HAP-1 (cell line): ENCODE measurements around the gene LIAS.

ENCODE experiments used
- DNase-seq, 2 experiments: peaks; one replicate each; pipeline ENCODE4 v3.0.0-alpha.2; 2016 to 2020; ENCODE audit warnings: low spot score in 2 of 2
- H3K27me3 ChIP-seq: fragments of 250-450 bp; sonication (Bioruptor Pico); 2 replicates; pipeline ENCODE4 v1.5.1; 2020; ENCODE audit warnings: low read depth, mild to moderate bottlenecking, moderate library complexity
- H3K36me3 ChIP-seq: fragments of 250-450 bp; sonication (Bioruptor Pico); replicated peaks from 2 replicates; pipeline ENCODE4 v1.5.1; 2020; ENCODE audit warnings: mild to moderate bottlenecking
- H3K4me1 ChIP-seq: fragments of 250-450 bp; sonication (Bioruptor Pico); 2 replicates; pipeline ENCODE4 v1.5.1; 2020; ENCODE audit warnings: mild to moderate bottlenecking
- H3K4me3 ChIP-seq: fragments of 250-450 bp; sonication (Bioruptor Pico); 2 replicates; pipeline ENCODE4 v1.5.1; 2020; ENCODE audit warnings: mild to moderate bottlenecking, moderate library complexity
- H3K9me3 ChIP-seq: fragments of 250-450 bp; sonication (Bioruptor Pico); 2 replicates; pipeline ENCODE4 v1.5.1; 2020; ENCODE audit warnings: mild to moderate bottlenecking, moderate library complexity
- in situ Hi-C: fragments of 300-500 bp; cut with MboI; formaldehyde crosslinking; loops from 3 replicates; pipeline ENCODE4 v1.14.3; 2020; ENCODE audit warnings: low sequenced_read_pairs, inconsistent platforms, mixed read lengths

Gene LIAS

GRCh38 chr4:39466747-39467146 is 7.9 kb downstream of the LIAS start:
- DNase-seq: no peak
- Histone ChIP-seq H3K36me3 (peaks cover 72% of the 10 kb centered on the region), H3K27me3 (no peaks in the 10 kb centered on the region), H3K9me3 (no peaks in the 10 kb centered on the region; the same call in 1 of the 2 replicates), H3K4me3 (no peak overlapping the region), H3K4me1 (peaks cover 2% of the 10 kb centered on the region)
- in situ Hi-C loops: loop anchor here (10.0 to 25.0 kb wide), 2 partner anchors 508 to 846 kb away; partner anchors contain the start of gene PDS5A

DNA sequence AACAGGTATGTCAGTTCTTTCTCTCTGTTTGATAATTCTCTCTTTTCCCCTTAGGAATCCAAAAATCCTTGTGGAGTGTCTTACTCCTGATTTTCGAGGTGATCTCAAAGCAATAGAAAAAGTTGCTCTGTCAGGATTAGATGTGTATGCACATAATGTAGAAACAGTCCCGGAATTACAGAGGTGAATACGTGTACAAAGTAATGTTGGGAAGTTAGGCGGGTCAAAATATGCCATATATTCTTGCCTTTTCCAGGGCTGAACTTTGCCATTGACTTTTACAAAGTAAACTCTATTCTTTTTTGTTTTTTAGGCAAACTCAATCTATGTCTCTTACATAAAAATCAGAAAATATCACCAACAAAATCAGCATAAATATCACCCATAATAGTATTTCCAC is 8.6 kb downstream of the LIAS start:
- in situ Hi-C loops: loop anchor here (10.0 to 25.0 kb wide), 2 partner anchors 507 to 845 kb away; partner anchors contain the start of gene PDS5A
- Histone ChIP-seq H3K27me3 (no peaks in the 10 kb centered on the region), H3K9me3 (no peaks in the 10 kb centered on the region; the same call in 1 of the 2 replicates), H3K4me3 (no peak overlapping the region), H3K36me3 (peaks cover 72% of the 10 kb centered on the region), H3K4me1 (peaks cover 4% of the 10 kb centered on the region)
- DNase-seq: no peak

DNA sequence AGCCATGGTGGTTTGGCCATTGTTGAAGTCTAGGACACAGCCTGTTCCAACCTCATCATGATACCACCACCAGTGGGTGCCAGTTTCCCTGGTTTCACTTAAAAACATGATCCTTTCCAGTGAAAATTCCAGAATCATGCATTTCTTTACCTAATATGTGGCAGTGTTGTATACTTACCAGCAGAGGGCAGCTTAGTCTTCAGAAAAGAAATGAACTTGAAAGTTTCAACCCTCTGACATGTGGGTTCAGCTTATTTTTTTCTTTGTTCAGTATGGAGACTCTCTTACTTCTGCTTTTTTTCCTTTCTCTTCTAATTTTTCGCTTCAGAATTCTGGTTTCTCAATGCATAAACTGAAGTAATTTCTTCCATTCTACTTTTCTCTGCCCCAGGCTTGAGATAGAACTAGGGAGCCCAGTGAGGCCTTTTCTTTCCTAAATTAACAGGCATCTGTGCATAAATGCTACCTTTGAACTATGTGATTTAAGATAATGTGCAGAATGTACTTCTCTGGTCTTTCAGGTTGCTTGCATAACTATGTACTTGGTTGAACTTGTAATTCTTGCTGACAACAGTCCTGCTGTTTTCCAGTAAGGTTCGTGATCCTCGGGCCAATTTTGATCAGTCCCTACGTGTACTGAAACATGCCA is 10.7 kb downstream of the LIAS start:
- Histone ChIP-seq H3K36me3 (peaks cover 71% of the 10 kb centered on the region), H3K9me3 (no peaks in the 10 kb centered on the region; the same call in 1 of the 2 replicates), H3K27me3 (no peaks in the 10 kb centered on the region), H3K4me3 (no peak overlapping the region), H3K4me1 (peaks cover 10% of the 10 kb centered on the region)
- in situ Hi-C loops: loop anchor here (10.0 to 25.0 kb wide), 2 partner anchors 505 to 843 kb away; partner anchors contain the start of gene PDS5A
- peak; percentile 70 to 86 for DNase-seq

GRCh38 chr4:39470402-39470801 is 11.5 kb downstream of the LIAS start:
- peaks cover 67% of the 10 kb centered on the region for H3K36me3 ChIP-seq
- H3K4me1 ChIP-seq: peaks cover 10% of the 10 kb centered on the region
- no peaks in the 10 kb centered on the region; the same call in 1 of the 2 replicates for H3K9me3 ChIP-seq
- H3K4me3 ChIP-seq: no peak overlapping the region
- no peaks in the 10 kb centered on the region for H3K27me3 ChIP-seq
- in situ Hi-C loops: loop anchor here (25.0 kb wide), 1 partner anchor 842 kb away; no protein-coding TSS in a partner anchor
- DNase-seq: no peak

- H3K27me3 ChIP-seq: no peaks in the 10 kb centered on the region
- in situ Hi-C loops: loop anchor here (25.0 kb wide), 1 partner anchor 840 kb away; no protein-coding TSS in a partner anchor
- H3K36me3 ChIP-seq: peaks cover 67% of the 10 kb centered on the region
- H3K4me3 ChIP-seq: no peak overlapping the region
- no peak for DNase-seq
- H3K4me1 ChIP-seq: peaks cover 10% of the 10 kb centered on the region
- H3K9me3 ChIP-seq: no peaks in the 10 kb centered on the region; the same call in 1 of the 2 replicates
Observed at GRCh38 chr4:39472396-39472795, 13.5 kb downstream of the LIAS start.

GRCh38 chr4:39476187-39476895 is 17.5 kb downstream of the LIAS start:
- Histone ChIP-seq H3K4me1 (peaks cover 7% of the 10 kb centered on the region), H3K27me3 (no peaks in the 10 kb centered on the region), H3K36me3 (peaks cover 43% of the 10 kb centered on the region), H3K9me3 (no peaks in the 10 kb centered on the region), H3K4me3 (no peak overlapping the region)
- DNase-seq: no peak
- in situ Hi-C loops: no loop called here

DNA sequence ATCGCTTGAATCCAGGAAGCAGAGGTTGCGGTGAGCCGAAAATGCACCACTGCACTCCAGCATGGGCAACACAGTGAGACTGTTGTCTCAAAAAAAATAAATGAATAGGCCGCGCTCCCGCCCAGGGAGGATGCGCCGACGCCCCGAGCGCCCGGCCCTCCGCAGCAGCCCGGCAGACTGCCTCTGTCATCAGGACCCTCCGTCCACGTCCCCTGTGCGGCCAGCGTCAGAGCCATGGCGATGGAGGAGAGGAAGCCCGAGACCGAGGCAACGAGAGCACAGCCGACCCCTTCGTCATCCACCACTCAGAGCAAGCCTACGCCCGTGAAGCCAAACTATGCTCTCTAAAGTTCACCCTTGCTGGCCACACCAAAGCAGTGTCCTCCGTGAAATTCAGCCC is 21.4 kb downstream of the LIAS start:
- peaks cover 16% of the 10 kb centered on the region for H3K36me3 ChIP-seq
- in situ Hi-C loops: no loop called here

DNA sequence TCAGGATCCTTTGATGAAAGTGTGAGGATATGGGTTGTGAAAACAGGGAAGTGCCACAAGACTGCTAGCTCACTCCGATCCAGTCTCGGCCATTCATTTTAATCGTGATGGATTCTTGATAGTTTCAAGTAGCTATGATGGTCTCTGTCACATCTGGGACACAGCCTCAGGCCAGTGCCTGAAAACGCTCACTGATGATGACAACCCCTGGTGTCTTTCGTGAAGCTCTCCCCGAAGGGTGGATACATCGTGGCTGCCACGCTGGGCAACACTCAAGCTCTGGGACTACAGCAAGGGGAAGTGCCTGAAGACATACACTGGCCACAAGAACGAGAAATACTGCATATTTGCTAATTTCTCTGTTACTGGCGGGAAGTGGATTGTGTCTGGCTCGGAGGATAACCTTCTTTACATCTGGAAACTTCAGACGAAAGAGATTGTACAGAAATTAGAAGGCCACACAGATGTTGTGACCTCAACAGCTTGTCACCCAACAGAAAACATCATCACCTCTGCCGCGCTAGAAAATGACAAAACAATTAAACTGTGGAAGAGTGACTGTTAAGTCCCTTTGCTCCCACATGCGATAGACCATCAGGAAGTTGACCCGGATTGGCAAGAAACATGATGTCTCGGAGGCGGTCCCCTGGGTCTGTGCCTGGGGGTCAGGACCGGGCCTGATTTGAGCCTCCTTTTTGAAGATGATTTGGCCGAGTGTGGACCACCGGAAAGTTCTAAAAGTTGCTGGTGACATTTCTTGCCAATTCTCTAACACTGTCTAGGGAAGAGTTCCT is 22.2 kb downstream of the LIAS start:
- no peaks in the 10 kb centered on the region for H3K27me3 ChIP-seq
- no peak for DNase-seq
- peaks cover 16% of the 10 kb centered on the region for H3K36me3 ChIP-seq
- H3K9me3 ChIP-seq: no peaks in the 10 kb centered on the region
- H3K4me1 ChIP-seq: no peaks in the 10 kb centered on the region
- no peak overlapping the region for H3K4me3 ChIP-seq
- in situ Hi-C loops: no loop called here

More for the DNA sequence above, 21.4 kb downstream of the LIAS start:
- Histone ChIP-seq H3K27me3 (no peaks in the 10 kb centered on the region), H3K4me3 (no peak overlapping the region), H3K9me3 (no peaks in the 10 kb centered on the region), H3K4me1 (no peaks in the 10 kb centered on the region)
- no peak for DNase-seq

DNA sequence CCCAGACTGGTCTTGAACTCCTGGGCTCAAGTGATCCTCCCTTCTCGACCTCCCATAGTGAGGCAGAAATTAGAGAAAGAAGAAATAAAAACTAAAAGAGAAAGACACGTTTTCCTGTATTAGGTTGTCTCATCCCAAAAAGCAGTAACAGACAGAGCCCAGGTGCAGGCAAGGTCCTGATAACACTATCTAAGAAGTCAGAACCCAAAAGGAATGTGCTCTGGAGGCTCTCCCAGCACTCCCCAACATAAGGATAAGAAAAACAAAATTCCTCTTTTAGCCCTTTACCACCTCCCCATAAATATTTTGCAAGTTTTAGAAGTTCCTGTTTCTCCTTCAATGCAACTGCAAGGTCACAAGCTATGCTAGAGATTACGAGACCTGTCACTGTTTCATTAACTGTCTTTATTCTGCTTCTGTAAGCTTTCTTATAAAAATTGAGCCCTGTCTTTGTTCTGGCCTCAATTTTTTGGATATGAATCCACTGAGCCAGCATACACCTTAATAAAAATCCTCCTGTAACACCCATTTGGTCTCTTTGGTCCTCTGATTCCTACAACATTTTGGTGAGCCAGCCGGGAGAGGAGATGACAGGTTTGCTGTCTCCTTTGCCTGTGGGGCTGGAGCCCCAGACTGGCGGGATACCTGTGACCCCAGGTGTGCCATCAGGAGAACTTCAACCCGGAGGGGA is 25.9 kb downstream of the LIAS start:
- H3K9me3 ChIP-seq: no peaks in the 10 kb centered on the region
- DNase-seq: no peak
- H3K27me3 ChIP-seq: no peaks in the 10 kb centered on the region
- no peaks in the 10 kb centered on the region for H3K36me3 ChIP-seq
- H3K4me1 ChIP-seq: no peaks in the 10 kb centered on the region
- in situ Hi-C loops: no loop called here
- no peak overlapping the region for H3K4me3 ChIP-seq

DNA sequence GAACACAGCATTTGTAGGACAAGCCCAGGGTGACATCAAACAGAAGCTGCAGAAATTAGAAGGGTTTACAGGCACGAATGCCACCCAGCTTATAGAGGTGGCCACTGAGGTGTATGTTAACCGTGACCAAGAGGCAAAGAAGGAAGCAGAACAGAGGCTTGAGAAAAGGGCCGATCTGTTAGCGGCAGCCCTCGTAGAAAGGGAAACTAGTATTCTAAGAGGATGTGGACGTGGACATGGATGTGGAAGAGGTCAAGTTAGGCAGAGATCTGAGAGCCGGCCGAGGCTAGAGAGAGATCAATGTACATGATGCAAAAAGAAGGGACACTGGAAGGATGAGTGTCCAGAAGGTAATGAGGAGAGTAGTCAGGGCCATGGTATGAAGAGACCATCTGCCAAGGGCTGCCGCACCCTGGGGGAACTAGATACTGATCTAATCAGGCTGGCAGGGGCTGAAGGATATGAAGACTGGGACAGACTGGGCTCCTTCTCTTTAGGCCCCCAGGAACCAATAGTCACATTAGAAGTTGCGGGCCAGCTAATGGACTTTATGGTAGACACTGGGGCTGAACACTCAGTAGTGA is 27.5 kb downstream of the LIAS start:
- no peaks in the 10 kb centered on the region for H3K4me1 ChIP-seq
- DNase-seq: no peak
- H3K36me3 ChIP-seq: no peaks in the 10 kb centered on the region
- no peaks in the 10 kb centered on the region for H3K27me3 ChIP-seq
- no peaks in the 10 kb centered on the region for H3K9me3 ChIP-seq
- in situ Hi-C loops: no loop called here
- no peak overlapping the region for H3K4me3 ChIP-seq

GRCh38 chr4:39490322-39490721 is 31.5 kb downstream of the LIAS start:
- in situ Hi-C loops: no loop called here
- no peaks in the 10 kb centered on the region for H3K4me1 ChIP-seq
- no peak for DNase-seq
- H3K9me3 ChIP-seq: no peaks in the 10 kb centered on the region
- no peaks in the 10 kb centered on the region for H3K36me3 ChIP-seq
- H3K27me3 ChIP-seq: no peaks in the 10 kb centered on the region
- no peak overlapping the region for H3K4me3 ChIP-seq

DNA sequence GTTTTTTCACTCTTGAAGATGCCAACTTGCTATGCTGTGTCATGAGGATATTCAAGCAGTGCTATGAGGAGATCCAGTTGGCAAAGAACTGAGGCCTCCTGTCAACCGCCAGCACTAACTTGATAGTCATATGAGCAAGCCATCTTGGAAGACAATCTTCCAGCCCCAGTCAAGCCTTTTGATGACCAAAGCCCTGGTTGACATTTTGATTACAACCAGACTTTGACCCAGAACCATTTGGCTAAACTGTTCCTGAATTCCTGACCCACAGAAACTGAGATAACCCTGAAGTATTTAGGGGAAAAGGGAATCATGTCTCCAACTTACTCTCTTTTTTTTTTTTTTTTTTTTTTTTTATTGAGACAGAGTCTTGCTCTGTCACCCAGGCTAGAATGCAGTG is 35.5 kb downstream of the LIAS start:
- in situ Hi-C loops: no loop called here
- H3K4me3 ChIP-seq: no peak overlapping the region
- no peak for DNase-seq
- no peaks in the 10 kb centered on the region for H3K9me3 ChIP-seq
- no peaks in the 10 kb centered on the region for H3K27me3 ChIP-seq
- H3K4me1 ChIP-seq: no peaks in the 10 kb centered on the region
- peaks cover 9% of the 10 kb centered on the region for H3K36me3 ChIP-seq
